Fibroblast of skin of scalp (primary cell): Measurements from ENCODE around the gene NPTXR.
"Not testable (repeated sequence)": the region's sequence is repeated elsewhere in the genome, so short reads cannot be mapped to it uniquely, and the experiment has no call there.

Experiments
- DNase-seq: peaks from one replicate; pipeline ENCODE4 v3.0.0-alpha.2; 2013

The NPTXR gene

DNA sequence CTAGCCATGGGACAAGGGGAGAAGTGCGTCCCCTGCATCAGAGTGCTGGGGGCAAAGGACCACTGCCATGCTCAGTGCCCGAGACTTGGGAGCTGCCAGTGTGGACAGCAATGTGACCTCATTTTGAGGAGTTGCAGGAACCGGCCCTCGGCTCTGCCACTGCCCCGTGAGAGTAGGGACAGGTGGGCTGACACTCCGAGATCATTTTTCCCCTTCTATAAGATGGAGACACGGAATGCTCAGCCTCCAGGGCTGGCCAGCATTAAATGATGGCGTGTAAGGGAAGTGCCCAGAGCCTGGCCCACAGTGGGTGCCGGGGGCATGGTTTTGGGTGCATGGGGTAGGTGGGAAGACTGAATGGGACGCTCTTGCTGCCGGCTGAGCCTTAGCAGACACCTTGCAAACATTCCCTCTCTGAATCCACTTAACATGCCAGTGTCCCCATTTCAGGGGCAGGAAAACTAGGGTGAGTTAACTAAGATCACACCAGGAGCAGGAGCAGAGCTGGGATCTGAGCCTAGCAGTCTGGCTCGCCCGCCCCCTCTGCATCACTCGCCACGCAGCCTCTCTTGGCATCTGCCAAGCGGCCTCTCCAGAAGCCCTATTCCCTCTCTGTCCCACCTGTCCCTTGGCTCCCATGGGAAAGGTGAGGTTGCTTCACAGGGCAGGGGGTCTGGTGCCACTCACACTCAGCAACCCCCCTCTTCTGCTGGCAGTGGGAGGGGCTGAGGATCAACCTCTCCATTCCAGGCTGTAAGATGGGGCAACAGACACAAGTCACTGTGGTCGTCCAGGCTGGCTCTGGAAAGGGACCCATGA is 13.6 kb downstream of the NPTXR start:
- DNase-seq = no peak

DNA sequence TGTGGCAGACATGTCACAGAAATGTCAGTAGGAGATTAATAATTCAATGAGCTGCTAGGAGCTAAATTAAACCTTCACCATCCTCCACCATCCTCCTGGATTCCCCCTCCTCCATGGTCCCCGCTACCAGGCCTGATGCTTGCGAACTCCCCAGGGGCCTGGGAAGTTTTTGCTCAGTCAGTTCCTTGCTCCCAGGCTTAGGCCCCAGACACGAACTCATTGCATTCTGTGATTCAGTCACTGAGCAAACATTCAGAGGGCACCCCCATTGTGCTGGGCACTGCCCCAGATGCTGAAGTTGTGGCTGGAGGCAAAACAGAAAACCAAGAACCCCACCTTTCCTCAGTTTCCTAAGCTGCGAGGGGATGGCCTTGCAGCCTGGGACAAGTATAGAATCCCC is 14.3 kb downstream of the NPTXR start:
- peak; percentile 40 for DNase-seq

DNA sequence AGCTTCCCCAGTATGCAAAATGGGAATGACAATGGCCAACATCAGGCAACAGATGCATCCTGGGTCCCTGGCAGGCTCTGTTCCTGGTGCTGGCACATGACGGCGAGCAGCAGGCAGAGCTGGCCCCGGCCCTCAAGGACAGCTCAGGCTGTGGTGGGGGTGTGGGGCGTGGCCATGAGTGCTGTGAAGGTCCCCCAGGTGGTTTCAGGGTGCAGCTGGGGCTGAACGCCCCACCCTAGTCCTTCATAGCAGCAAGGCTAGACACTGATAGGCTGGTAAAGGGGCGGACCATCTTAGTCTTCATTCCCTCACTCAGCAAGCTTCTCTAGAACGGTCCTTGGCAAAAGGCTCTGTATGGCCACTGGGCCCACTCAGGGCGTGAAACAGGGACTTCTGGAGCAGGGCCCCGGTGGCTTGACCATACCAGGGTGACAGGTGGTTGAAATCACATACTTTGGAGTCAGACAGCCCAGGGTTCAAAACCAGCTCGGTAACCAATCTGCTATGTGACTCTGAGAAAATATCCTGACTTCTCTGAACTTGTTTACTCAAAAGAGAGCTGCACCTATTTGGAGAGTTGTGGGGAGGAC is 15.1 kb downstream of the NPTXR start:
- DNase-seq = no peak

DNA sequence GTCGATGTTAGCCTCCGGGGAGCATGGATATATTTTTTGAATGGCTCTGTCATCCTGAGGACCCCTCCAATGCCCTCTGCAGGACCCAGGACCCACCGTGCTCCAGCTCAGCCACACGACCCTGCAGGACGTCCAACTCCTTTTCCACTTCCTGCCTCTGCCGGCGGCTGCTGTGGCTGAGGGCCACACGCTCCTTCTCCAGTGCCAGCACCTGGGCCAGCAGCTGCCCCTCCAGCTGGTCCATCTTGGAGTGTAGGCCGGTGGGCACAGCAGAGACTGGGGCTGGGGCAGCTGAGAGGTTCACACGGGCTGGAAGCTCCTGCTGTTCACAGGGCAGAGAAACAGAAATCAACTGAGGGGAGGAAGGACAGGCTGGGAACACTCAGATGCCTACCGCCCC is 15.6 kb downstream of the NPTXR start:
- DNase-seq = no peak

DNA sequence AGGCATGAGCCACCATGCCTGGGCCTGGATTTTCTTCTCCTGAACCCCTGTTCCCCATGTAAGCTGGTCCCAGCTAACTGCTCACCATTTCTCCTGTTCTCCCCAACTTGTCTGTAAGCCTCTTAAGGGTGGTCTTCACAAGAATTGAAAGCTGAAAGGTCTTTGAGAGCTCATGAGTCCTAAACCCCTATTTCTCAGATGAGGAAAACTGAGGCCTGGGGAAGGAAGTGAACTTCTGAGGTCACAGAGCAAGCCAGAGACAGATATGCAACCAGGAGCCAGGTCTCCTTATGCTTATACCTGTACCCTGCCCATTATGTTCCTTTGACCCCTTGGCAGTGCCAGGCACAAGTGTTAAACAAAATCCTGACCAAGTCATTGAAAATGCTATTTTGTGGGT is 16.3 kb downstream of the NPTXR start:
- DNase-seq = no peak

DNA sequence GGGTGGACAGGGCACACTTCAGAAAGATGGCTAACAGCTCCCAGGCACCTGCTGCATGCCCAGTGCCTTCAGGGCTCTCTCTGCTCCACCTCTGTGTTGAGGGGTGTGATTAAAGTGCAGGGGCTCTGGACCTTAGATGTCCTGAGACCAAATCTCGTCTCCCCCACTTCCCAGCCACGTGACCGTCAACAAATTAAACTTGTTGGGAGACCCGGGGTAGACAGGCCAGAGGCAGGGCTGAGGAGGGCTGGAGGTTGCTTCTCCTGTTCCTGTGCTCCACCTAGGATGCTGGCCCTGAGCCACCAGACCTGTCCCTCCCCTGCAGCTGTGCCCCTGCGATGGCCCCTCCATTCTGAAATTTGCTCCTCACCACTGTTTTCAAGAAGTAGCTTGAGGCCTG is 17.0 kb downstream of the NPTXR start:
- no peak for DNase-seq

DNA sequence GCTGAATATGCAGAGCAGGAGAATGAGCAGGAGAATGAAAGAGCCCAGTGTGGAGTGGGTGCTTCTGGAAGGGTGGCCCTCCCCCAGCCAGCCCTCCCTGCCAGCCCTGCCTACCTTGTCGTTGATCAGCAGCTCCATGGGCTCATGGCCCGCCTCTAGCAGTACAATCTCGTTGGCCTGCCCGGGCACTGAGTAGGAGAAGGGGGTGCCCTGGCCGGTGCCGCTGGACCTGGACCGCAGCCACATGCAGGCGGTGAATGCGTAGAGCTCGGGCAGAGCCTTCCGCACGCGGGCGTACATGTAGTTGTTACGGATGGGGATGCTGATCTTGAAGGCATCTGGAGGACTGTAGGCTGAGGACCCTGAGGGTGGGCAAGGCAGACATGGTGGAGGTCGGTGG is 17.4 kb downstream of the NPTXR start:
- no peak for DNase-seq

DNA sequence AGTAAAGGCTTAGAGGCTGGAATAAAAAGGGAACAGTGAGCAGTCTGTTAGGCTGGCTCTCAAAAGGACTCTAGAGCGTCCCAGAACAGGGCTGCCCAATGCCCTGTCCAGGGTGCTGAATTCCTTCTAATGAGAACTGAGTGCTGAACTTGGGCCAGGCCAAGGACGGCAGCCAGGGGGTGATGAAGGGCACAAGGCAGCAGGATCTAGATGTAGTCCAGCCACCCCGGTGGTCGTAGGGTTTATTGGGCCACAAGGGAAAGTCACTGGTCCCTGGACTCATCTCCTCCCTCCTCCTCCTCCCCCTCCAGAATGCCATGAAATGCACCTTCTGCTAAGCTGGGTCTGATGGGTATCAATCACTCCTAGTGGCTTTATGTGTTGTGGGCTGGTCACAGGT is 19.2 kb downstream of the NPTXR start:
- peak; percentile 81 for DNase-seq

DNA sequence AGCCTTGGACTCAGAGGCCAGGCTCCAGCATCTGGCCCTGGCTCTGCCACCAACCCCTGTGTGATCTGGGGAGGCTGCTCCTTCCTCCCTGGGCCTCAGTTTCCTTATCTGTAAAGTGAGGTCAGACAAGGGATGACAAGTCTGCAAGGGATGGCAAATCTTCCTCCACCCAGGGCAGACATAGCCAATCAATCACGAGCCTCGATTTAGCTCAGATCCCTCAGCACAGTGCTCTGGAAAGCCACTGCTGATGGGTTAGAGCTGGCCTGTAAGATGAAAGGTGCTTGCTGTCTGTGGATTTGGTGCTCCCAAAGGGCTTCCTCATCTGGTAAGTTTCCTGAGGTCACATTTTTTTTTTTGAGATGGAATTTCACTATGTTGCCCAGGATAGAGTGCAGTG is 20.2 kb downstream of the NPTXR start:
- DNase-seq = no peak

DNA sequence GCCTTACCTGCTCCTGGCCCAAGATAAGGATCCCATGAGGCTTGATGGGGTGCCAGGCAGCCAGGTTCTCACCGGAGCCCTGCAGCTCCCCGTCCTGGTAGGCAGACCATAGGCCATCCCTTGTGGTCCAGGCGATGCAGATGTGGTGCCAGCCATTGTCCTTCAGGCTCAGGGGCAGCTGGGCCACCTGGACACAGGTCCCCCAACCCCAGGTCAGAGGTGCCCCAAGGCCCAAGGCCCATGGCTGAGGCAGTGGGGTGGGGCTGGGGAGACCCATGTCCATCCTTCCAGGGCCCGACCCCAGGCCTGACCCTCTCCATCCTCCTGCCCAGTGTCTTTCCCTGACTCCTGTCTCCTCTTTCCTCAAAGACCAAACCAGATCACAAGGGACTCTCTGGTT is 20.8 kb downstream of the NPTXR start:
- DNase-seq = no peak

DNA sequence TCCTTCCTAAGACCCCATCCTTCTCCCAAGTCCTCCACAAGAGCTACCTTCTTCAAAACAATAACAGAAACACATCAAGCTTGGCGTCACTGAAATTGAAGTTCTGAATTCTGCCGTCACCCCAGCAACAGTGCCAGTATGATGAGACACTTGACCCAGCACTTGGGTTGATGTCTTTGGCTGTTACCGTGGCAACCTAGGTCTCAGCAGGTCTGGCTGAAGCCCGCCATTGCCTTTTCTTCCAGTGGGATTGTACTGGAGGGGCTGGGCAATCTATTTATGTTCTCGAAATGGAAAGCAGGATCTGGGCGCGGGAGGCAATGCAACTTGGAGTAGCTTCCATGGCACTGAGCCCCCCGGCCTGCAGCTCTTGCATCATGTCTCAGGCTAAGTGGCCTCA is 23.8 kb downstream of the NPTXR start:
- no peak for DNase-seq

DNA sequence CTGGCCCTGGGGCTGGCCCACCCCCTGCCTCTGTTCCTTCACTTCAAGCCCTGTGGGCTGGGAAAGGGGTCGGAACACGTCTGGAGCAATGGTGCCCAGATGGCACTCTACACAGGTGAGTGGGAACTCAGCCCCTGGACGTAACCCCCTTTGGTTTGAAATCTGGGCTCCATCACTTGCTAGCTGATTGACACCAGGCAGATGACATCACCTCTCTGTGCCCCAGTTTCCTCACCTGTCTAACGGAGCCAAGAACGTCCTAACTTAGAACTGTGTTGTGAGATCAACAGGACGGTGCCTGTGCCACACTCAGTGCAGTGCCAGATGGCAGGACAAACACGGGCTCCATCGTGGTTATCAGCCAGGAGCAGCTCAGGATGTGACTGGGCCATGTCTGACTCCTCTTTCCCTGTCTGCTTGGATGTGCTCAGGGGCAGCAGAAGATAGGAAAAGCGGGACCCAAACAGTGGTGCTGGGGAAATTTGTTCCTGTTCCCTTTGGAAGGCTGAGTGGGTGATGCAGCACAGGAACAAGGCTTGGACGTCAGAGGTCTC is 24.4 kb downstream of the NPTXR start:
- DNase-seq = no peak

DNA sequence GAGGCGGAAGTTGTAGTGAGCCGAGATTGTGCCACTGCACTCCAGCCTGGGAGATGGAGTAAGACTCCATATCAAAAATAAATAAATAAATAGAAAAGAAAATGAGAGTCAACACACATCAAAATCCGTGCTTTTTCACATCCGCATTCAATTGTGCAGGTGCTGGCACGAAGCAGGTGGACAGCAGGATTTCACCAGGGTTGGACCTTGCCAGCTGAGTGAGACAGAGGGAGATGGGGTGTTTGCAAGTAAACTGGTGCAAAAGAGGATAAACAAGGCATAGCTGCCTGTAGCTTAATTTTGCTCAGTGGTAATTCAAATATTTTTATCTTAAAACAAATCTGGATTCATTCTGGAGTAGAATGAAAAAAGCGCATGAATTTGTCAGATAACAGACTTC is 26.6 kb downstream of the NPTXR start:
- no peak for DNase-seq

DNA sequence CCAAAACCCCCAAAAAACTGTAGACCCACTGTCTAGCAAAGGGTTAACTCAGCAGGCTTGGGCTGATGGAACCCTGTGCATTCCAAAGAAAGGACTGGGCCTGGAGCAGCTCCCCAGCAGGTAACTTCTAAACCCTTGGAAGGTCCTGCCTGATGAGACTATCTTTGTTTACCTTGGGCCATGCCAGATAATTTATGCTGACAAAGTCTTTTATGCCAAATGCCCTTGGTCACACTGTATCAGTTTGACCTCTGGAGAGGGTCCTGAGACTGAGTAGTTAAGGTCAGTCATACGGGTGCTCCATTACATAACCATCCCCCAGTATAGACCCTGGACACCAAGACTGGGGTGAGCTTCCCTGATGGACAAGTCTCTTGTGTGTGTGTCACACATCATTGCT is 28.0 kb downstream of the NPTXR start:
- DNase-seq = no peak

DNA sequence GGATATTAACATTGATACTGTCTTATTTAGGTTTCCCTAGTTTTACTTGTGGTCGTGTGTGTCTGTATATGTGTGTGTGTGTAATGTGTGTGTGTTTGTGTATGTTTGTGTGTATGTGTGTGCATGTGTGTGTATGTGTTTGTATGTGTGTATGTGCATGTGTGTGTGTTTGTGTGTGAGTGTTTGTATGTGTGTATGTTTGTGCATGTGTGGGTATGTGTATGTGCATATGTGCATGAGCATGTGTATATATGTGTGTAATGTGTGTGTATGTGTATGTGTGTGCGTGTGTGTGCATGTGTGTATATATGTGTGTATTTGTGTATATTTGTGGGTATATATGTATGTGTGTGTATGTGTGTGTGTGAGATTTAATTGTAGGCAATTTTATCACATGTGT is 32.6 kb downstream of the NPTXR start:
- DNase-seq = no peak

DNA sequence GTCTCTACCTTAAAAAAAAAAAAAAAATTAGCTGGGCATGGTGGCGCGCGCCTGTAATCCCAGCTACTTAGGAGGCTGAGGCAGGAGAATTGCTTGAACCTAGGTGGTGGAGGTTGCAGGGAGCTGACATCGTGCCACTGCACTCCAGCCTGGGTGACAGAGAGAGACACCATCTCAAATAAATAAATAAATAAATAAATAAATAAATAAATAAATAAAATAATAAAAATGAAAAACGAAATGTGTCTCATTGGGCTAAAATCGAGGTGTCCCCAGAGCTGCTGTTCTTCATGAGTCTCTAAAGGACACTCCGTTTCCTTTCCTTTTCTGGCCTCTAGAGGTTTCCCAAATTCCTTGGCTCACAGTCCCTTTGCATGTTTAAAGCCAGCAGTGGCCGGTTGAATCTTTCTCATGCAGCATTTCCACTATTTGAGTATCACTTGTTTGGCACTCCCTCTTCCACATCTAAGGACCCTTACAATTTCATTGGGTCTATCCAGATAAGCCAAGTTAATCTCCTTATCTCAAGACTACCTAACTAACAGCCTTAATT is 38.7 kb downstream of the NPTXR start:
- not testable (repeated sequence) for DNase-seq

DNA sequence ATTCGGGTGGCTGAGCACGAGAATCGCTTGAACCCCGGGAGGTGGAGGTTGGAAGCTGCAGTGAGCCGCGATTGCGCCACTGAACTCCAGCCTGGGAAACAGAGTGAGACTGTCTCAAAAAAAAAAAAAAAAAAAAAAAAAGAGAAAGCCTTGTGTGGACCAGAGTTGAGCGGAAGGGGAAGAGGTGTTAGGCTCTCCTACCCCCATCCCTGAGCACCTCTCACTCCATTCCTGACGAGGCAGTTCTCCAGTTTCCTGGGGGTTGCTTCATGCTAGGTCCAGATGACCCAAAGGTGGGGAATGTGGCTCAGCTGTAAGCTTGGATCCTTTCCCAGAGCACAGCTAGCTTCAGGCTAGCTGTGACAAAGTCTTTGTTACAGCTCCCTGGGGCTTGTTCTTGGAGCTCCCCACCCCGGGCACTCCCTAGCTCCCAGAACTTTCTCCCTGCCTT is 41.1 kb downstream of the NPTXR start:
- DNase-seq = peak; percentile 95

DNA sequence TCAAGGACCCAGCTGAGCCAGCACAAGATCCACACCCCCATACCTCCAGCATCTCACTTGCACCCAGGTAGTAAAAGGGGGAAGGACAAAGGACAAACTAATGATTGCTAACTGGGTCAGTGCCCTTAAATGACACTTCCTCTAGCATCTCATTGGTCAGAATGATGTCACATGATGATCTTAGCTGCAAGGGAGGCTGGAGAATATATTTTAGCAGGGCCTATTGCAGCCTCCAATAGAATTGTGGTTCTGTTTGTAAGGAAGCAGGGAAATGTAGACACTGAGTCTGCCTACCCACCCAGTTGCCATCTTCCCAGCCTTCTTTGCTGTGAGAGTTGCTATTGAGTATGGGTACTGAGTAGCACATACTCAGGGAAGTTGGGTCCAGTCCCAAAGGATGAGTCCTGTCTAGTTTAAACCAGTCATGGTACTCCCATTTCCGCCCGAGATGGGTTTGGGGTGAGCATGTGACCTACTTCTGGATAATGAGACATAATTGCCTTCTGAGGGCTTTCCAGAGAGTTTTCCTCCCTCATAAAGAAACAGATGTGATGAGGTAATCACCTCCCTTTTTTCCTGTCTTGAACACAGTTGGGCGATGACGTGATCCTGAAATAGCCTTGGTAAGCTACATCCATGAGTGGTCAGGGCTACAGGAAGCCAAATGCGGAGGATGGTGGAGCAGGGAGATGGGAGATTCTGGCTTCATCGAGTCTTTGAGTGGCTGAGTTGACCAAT is 44.4 kb downstream of the NPTXR start:
- peak; percentile 13 for DNase-seq

DNA sequence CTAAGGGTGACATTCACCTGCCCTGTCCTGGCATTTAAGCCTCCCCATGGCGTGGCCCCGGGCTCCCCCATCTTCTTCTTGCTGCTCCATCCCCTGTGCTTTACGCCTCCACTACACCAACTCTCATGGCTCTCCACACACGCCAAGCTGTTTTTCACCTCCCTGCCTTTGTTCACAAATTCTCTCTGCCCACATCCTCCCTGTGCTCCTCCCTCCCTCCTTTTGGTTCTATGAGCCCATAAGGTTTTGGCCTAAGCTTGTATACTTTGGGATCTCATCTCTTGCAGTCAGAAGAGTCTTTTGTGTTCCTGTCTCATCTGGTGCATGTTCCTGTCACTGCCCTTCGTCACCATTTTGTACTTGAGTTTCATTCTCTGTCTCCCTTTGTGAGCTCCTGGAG is 45.3 kb downstream of the NPTXR start:
- no peak for DNase-seq

DNA sequence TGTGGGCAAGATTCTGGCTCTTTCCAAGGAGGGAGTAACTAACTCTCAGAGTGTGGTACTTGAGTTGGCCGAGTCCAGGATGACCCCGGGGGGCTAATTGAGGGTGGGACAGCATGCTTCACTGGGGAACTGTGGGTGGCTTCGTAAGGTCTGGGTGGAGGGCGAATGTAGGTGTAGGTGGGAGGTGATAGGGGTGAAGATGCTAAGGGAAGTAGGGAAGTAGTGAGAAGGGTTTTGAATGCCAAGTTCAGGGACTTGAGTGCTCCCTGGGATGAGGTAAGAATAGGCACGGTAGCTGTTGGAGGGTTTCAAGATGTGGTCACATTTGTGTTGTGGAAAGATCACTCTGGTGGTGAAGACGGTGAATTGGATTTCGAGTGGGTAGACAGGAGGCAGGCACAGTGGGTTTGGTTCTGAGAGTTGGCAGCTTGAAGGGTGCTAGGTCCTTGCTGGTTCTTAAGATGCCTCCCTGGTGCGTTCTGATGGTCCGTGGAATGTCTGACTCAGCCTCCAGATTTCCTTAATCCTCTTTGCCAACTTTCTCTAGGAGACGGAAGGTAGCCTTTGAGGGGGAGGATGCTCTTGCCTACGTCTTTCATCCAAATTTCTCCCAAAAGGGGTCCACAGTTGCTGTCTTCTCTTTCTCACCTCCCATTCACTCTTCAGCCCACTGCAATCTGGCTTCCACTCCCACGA is 47.4 kb downstream of the NPTXR start:
- DNase-seq = no peak

DNA sequence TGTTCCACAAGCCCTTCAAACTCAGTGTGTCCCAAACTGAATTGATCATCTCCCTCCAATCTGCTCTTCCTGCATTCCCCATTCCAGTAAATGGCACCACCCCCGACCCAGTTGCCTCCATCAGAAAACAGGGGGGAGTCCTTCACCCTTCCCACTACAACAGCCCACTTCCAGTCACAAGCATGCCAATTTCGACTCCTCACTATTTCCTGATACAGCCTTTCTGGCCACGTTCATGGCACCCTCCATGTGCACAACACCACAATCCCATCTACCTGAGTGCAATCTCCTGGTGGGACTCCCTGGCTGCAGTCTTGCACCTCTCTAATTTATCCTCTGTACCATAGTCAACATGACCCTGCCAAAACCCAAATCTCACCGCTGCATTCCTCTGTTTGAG is 48.3 kb downstream of the NPTXR start:
- no peak for DNase-seq

DNA sequence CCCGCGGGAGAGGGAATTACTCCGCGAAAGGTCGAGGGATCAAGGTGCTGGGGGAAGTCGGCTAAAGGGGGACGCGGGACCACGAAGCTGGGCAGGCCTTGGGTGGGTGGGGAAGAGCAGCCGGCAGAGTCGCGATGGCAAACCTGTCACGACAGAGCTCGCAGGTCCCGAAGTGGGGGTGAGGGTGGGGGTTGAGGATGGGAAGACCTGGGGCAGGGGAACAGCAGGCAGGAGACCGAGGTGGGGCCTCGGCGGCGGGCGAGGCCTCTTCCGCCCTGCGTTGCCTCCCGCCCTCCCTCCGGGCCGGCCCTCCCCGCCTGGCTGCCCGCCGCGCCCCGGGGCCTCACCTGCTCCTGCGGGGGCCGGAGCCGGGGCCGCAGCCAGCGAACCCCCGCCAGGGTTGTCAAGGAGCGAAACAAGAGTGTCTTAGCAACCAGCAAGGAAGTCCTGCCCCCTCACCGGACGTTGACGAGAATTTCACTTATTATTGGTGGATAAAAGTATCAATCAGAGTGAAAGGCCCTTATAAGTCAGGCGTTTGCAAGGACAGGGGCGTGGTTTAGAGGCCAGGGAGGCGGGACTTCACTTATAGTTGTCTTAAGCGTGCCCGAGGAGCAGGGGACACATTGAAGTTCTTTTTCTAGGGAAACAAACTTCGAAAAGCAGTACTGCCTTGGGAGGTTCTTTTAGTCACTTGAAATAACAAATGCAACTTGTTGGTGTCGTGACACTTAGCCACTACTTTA is 49.9 kb downstream of the NPTXR start, which contains the start of gene DNAL4:
TSS of gene DNAL4 (minus strand) at position 423 of the 746 bp plus-strand sequence. CDS start 11,412 bp downstream, outside the sequence.
- peak; percentile 98 for DNase-seq
